WTC11 (cell line): ENCODE data around the gene A2ML1. TPM values are rescaled to one million over a fixed set of nuclear protein-coding genes. Genes with fewer than 3 reads are reported as not detected.

ENCODE experiments used
- ATAC-seq: fragments of 200-7000 bp; cut with Tn5 transposase; 2 replicates; pipeline ENCODE4 v1.10.0; 2021; ENCODE audit warnings: mild to moderate bottlenecking, moderate library complexity
- CTCF ChIA-PET: fragments of 300-600 bp; sonication (Branson Sonifier 250); formaldehyde crosslinking; loops from one replicate; lab custom pipeline; 2021; ENCODE audit warnings: antibody characterized with exemption; lab: Charles Lee
- POLR2A ChIA-PET: fragments of 350-600 bp; sonication (Branson Sonifier 250); formaldehyde crosslinking; loops from one replicate; lab custom pipeline; 2021; ENCODE audit warnings: antibody characterized with exemption; lab: Charles Lee
- DNase-seq: peaks from one replicate; pipeline ENCODE4 v3.0.0; 2021; ENCODE audit warnings: low spot score
- H3K27ac Mint-ChIP-seq: 2 replicates; pipeline ENCODE4 v1.8.0; 2021; ENCODE audit warnings: mixed read lengths
- H3K27me3 Mint-ChIP-seq: 2 replicates; pipeline ENCODE4 v1.8.0; 2021; ENCODE audit warnings: low read depth, mild to moderate bottlenecking, moderate library complexity, mixed read lengths
- H3K36me3 Mint-ChIP-seq: 2 replicates; pipeline ENCODE4 v1.8.0; 2021; ENCODE audit warnings: mixed read lengths
- H3K4me1 Mint-ChIP-seq: 2 replicates; pipeline ENCODE4 v1.8.0; 2022; ENCODE audit warnings: mixed read lengths
- H3K4me3 Mint-ChIP-seq: 2 replicates; pipeline ENCODE4 v1.8.0; 2021; ENCODE audit warnings: mild to moderate bottlenecking, moderate library complexity, mixed read lengths
- H3K9me3 Mint-ChIP-seq: 2 replicates; pipeline ENCODE4 v1.8.0; 2021; ENCODE audit warnings: mixed read lengths
- AFF4 ChIP-seq: sonication (generic); formaldehyde crosslinking; IDR thresholded peaks from 2 replicates; pipeline ENCODE4 v1.8.1; 2023; ENCODE audit warnings: mild to moderate bottlenecking, missing genetic modification reagents, borderline replicate concordance
- E2F5 ChIP-seq: sonication (generic); formaldehyde crosslinking; IDR thresholded peaks from 2 replicates; pipeline ENCODE4 v1.8.1; 2022; ENCODE audit warnings: mild to moderate bottlenecking, moderate library complexity, missing genetic modification reagents
- FOXJ3 ChIP-seq: sonication (generic); formaldehyde crosslinking; IDR thresholded peaks from 2 replicates; pipeline ENCODE4 v1.9.0; 2021; ENCODE audit warnings: missing genetic modification reagents, mild to moderate bottlenecking, borderline replicate concordance
- JAZF1 ChIP-seq: fragments of 250-450 bp; sonication (Bioruptor Pico); IDR thresholded peaks from 2 replicates; pipeline ENCODE4 v1.9.0; 2021; ENCODE audit warnings: moderate library complexity, mild to moderate bottlenecking, inconsistent platforms
- OVOL2 ChIP-seq: fragments of 250-450 bp; sonication (Bioruptor Pico); IDR thresholded peaks from 2 replicates; pipeline ENCODE4 v1.9.0; 2021; ENCODE audit warnings: mild to moderate bottlenecking, borderline replicate concordance
- PRDM15 ChIP-seq: sonication (generic); formaldehyde crosslinking; IDR thresholded peaks from 2 replicates; pipeline ENCODE4 v1.8.0; 2022; ENCODE audit warnings: missing genetic modification reagents
- SMAD3 ChIP-seq: sonication (generic); formaldehyde crosslinking; IDR thresholded peaks from 2 replicates; pipeline ENCODE4 v1.8.0; 2022; ENCODE audit warnings: missing genetic modification reagents, mild to moderate bottlenecking, borderline replicate concordance
- SMAD4 ChIP-seq: sonication (generic); formaldehyde crosslinking; IDR thresholded peaks from 2 replicates; pipeline ENCODE4 v1.8.0; 2022; ENCODE audit warnings: mild to moderate bottlenecking, missing genetic modification reagents
- ZNF138 ChIP-seq: sonication (generic); formaldehyde crosslinking; conservative IDR thresholded peaks from 2 replicates; pipeline ENCODE4 v1.8.1; 2022; ENCODE audit warnings: mild to moderate bottlenecking, moderate library complexity, missing genetic modification reagents
- ZNF317 ChIP-seq: sonication (generic); formaldehyde crosslinking; IDR thresholded peaks from 2 replicates; pipeline ENCODE4 v1.8.1; 2023; ENCODE audit warnings: low read depth, mild to moderate bottlenecking, moderate library complexity, missing genetic modification reagents, borderline replicate concordance
- total RNA-seq: library from RNA; stranded (reverse); gene quantifications from 3 replicates; pipeline ENCODE4 v1.2.3, GENCODE V29; 2021

The A2ML1 gene
- total RNA-seq, 1 experiment from 2014 or later, result 10.5 TPM

- no peaks in the 10 kb centered on the region for H3K9me3 Mint-ChIP-seq
- H3K27ac Mint-ChIP-seq, result no peak overlapping the region
- H3K27me3 Mint-ChIP-seq, result no peaks in the 10 kb centered on the region; the same call in 1 of the 2 replicates
- POLR2A ChIA-PET, result interaction anchor here (0.7 kb wide), 1 partner anchor 32 kb away, joined by 4 read pairs; no protein-coding TSS in a partner anchor
- peaks cover 2% of the 10 kb centered on the region; the same call in 1 of the 2 replicates for H3K4me1 Mint-ChIP-seq
- H3K4me3 Mint-ChIP-seq, result no peak overlapping the region
- DNase-seq (no peak), ATAC-seq (no peak)
- CTCF ChIA-PET, result interaction anchor here (3.6 kb wide), 1 partner anchor 15 kb away, joined by 21 read pairs; no protein-coding TSS in a partner anchor
- H3K36me3 Mint-ChIP-seq, result peaks cover 51% of the 10 kb centered on the region
- TF ChIP-seq SMAD4 (CRISPR knock-in tag) (no peak), JAZF1 (CRISPR knock-in tag) (no peak), AFF4 (CRISPR knock-in tag) (no peak), ZNF317 (CRISPR knock-in tag) (no peak), E2F5 (CRISPR knock-in tag) (no peak), FOXJ3 (CRISPR knock-in tag) (no peak), OVOL2 (CRISPR knock-in tag) (no peak), ZNF138 (CRISPR knock-in tag) (no peak)
These were observed 22.2 kb downstream of the A2ML1 start for GRCh38 chr12:8844665-8845064.

GRCh38 chr12:8846305-8846704 is 23.9 kb downstream of the A2ML1 start:
- no peak for DNase-seq
- CTCF ChIA-PET, result interaction anchor here (2.2 to 3.6 kb wide), 2 partner anchors 14 to 44 kb away, joined by 6 to 21 read pairs; no protein-coding TSS in a partner anchor

More at GRCh38 chr12:8846305-8846704, 23.9 kb downstream of the A2ML1 start:
- Mint-ChIP-seq H3K27me3 (no peaks in the 10 kb centered on the region), H3K9me3 (no peaks in the 10 kb centered on the region), H3K27ac (no peak overlapping the region; the same call in 1 of the 2 replicates), H3K36me3 (peaks cover 64% of the 10 kb centered on the region), H3K4me3 (no peak overlapping the region), H3K4me1 (no peaks in the 10 kb centered on the region)
- TF ChIP-seq SMAD4 (CRISPR knock-in tag) (no peak), PRDM15 (CRISPR knock-in tag) (no peak), SMAD3 (CRISPR knock-in tag) (no peak)
- ATAC-seq, result no peak
- POLR2A ChIA-PET, result interaction anchor here (0.7 kb wide), 1 partner anchor 32 kb away, joined by 3 read pairs; no protein-coding TSS in a partner anchor
